HepG2 (cell line): ENCODE data around the gene TNFAIP8L1. TPM values are rescaled to one million over a fixed set of nuclear protein-coding genes. Genes with fewer than 3 reads are reported as not detected.

ENCODE experiments used
- ATAC-seq: fragments of 200-7000 bp; cut with Tn5 transposase; 3 replicates; pipeline ENCODE4 v1.9.1; 2020; ENCODE audit warnings: mild to moderate bottlenecking, moderate library complexity
- BruUV-seq: library from RNA; stranded (reverse); fragments of 400-500 nt; replicated peaks from 2 replicates; lab custom pipeline; 2021; lab: Mats Ljungman, UMichigan
- CTCF ChIA-PET: fragments of 300-600 bp; formaldehyde crosslinking; extraction: SDS; loops from one replicate; lab custom pipeline; 2021; ENCODE audit warnings: low total read pairs, inconsistent platforms, low intra/inter-chr PET ratio; lab: Yijun Ruan, JAX
- POLR2A ChIA-PET: fragments of 350-600 bp; sonication (Branson Sonifier 250); formaldehyde crosslinking; loops from one replicate; lab custom pipeline; 2020; ENCODE audit warnings: antibody characterized with exemption, inconsistent platforms; lab: Yijun Ruan, JAX
- DNase-seq: peaks from one replicate; pipeline ENCODE4 v3.0.0-alpha.2; 2015; ENCODE audit warnings: low spot score
- FAIRE-seq: peaks from 3 replicates; lab custom pipeline; 2011; peaks lifted over from hg19 to GRCh38; lab: Jason Lieb, UNC
- H2AFZ ChIP-seq: one replicate; pipeline ENCODE4 v1.6.1; 2011; ENCODE audit warnings: low read length, inconsistent platforms
- H3K27ac ChIP-seq: fragments of 300-600 bp; 3 replicates; pipeline ENCODE4 v1.8.0; 2011; ENCODE audit warnings: mixed run types, mild to moderate bottlenecking, mixed read lengths, low read length, inconsistent platforms; ENCODE audit not compliant: insufficient read depth; ENCODE audit errors: extremely low read length
- H3K27me3 ChIP-seq, 2 experiments: fragments of 200-600 bp in 1 of 2; 2 replicates in 1 of 2; 3 replicates in 1 of 2; pipeline versions ENCODE4 v1.6.0 to v1.8.0; 2011; ENCODE audit warnings: low read length in 2 of 2, mild to moderate bottlenecking in 2 of 2, moderate library complexity in 2 of 2, inconsistent platforms in 1 of 2; ENCODE audit not compliant: insufficient read depth in 2 of 2, control insufficient read depth in 1 of 2
- H3K36me3 ChIP-seq, 2 experiments: fragments of 200-600 bp in 1 of 2; replicated peaks in 1 of 2; 2 replicates in 1 of 2; 3 replicates in 1 of 2; pipeline versions ENCODE4 v1.5.1 to v1.8.0; 2011; ENCODE audit warnings: low read length in 2 of 2, inconsistent platforms in 1 of 2; ENCODE audit not compliant: insufficient read depth in 2 of 2, control insufficient read depth in 1 of 2
- H3K4me1 ChIP-seq: 2 replicates; pipeline ENCODE4 v1.5.1; 2012; ENCODE audit warnings: low read length, inconsistent platforms; ENCODE audit not compliant: insufficient read depth
- H3K4me2 ChIP-seq: 2 replicates; pipeline ENCODE4 v1.6.0; 2011; ENCODE audit warnings: low read depth, low read length, inconsistent platforms
- H3K4me3 ChIP-seq, 3 experiments: fragments of 200-600 bp in 1 of 3; sonication (generic), shearing (Covaris generic) in 1 of 3; replicated peaks in 1 of 3; 2 replicates each; pipeline ENCODE4 v1.5.1; 2011 to 2016; ENCODE audit warnings: low read length in 3 of 3, inconsistent platforms in 2 of 3, low read depth in 2 of 3, mild to moderate bottlenecking in 2 of 3, control low read depth in 1 of 3, mixed read lengths in 1 of 3; ENCODE audit not compliant: insufficient read depth in 1 of 3
- H3K79me2 ChIP-seq: one replicate; pipeline ENCODE4 v1.6.1; 2011; ENCODE audit warnings: low read length, inconsistent platforms; ENCODE audit not compliant: insufficient read depth
- H3K9ac ChIP-seq: 2 replicates; pipeline ENCODE4 v1.6.0; 2011; ENCODE audit warnings: mild to moderate bottlenecking, low read depth, low read length, inconsistent platforms; ENCODE audit not compliant: insufficient read depth
- H3K9me3 ChIP-seq: 2 replicates; pipeline ENCODE4 v1.5.1; 2012; ENCODE audit warnings: mild to moderate bottlenecking, low read length
- H4K20me1 ChIP-seq: 2 replicates; pipeline ENCODE4 v1.6.0; 2011; ENCODE audit warnings: inconsistent platforms, mild to moderate bottlenecking, low read length, moderate library complexity; ENCODE audit not compliant: insufficient read depth
- CCAR2 ChIP-seq: fragments of 200-400 bp; formaldehyde crosslinking; optimal IDR thresholded peaks from 2 replicates; pipeline ENCODE3; 2018; ENCODE audit warnings: low read depth, mild to moderate bottlenecking, low read length, moderate library complexity
- ELF4 ChIP-seq: sonication (generic); formaldehyde crosslinking; IDR thresholded peaks from 2 replicates; pipeline ENCODE4 v1.5.0; 2020; ENCODE audit warnings: missing genetic modification reagents, mild to moderate bottlenecking, moderate library complexity, borderline replicate concordance
- RAD51 ChIP-seq: fragments of 450-650 bp; IDR thresholded peaks from 2 replicates; pipeline ENCODE4 v1.6.1; 2016; ENCODE audit warnings: borderline replicate concordance
- SMAD9 ChIP-seq: sonication (generic); formaldehyde crosslinking; IDR thresholded peaks from 2 replicates; pipeline ENCODE4 v1.5.1; 2020; ENCODE audit warnings: mild to moderate bottlenecking, missing genetic modification reagents
- ZNF121 ChIP-seq: sonication (generic); formaldehyde crosslinking; IDR thresholded peaks from 2 replicates; pipeline ENCODE4 v1.5.0; 2020; ENCODE audit warnings: mild to moderate bottlenecking, missing genetic modification reagents
- ZNF557 ChIP-seq: sonication (generic); formaldehyde crosslinking; IDR thresholded peaks from 2 replicates; pipeline ENCODE4 v1.4.0; 2020; ENCODE audit warnings: missing genetic modification reagents
- WGBS: methylation state at CpG from one replicate; pipeline ENCODE4 v1.1.6; 2017; ENCODE audit warnings: low lambda C conversion rate; 5-methylcytosine and 5-hydroxymethylcytosine counted together
- in situ Hi-C: cut with HindIII; loops from 2 replicates; pipeline ENCODE4 v1.10.0; 2017; ENCODE audit warnings: low pct_unique_long_range_greater_than_20kb; ENCODE audit not compliant: extremely low pct_ligation_motif_present
- intact Hi-C: fragments of 100-400 bp; cut with micrococcal nuclease; formaldehyde crosslinking; loops from one replicate; pipeline ENCODE4 v1.10.0; 2022; ENCODE audit not compliant: unreplicated experiment
- polyA plus RNA-seq, 8 experiments: library from polyadenylated mRNA; depleted of rRNA in 3 of 8; stranded (reverse) in 7 of 8; unstranded in 1 of 8; fragments of >200 nt; fragmentation: Illumina TruSeq in 4 of 8; extraction: Trizol in 4 of 8; gene quantifications; 2 replicates each; pipeline versions ENCODE4 v1.2.1 to v1.2.3, GENCODE V29; 2011 to 2016; ENCODE audit warnings: low read depth in 4 of 8, missing spikeins in 1 of 8, mixed read lengths in 1 of 8; ENCODE audit not compliant: insufficient read depth in 1 of 8
- total RNA-seq, 5 experiments: library from RNA; depleted of rRNA; stranded (reverse); fragments of >200 nt; fragmentation: Illumina TruSeq; extraction: Trizol; gene quantifications; 2 replicates each; pipeline ENCODE4 v1.2.3, GENCODE V29; 2016; ENCODE audit warnings: low read depth in 1 of 5
- TF ChIP-seq, protein P1 (sequence below): sonication (generic); formaldehyde crosslinking; IDR thresholded peaks from 2 replicates; pipeline ENCODE4 v1.4.0; 2020; ENCODE audit warnings: mild to moderate bottlenecking, missing genetic modification reagents
- TF ChIP-seq, protein P2 (sequence below): IDR thresholded peaks from 2 replicates; pipeline ENCODE4 v1.6.1; 2012; ENCODE audit warnings: inconsistent platforms
- TF ChIP-seq, protein P3 (sequence below): IDR thresholded peaks from 2 replicates; pipeline ENCODE4 v1.6.1; 2016; ENCODE audit warnings: missing biosample characterization, missing genetic modification reagents, low read depth

The TNFAIP8L1 gene
- total and polyA plus RNA-seq, 2 of the 13 experiments (the other 11 are each of a cell fraction or from before 2014, with no cell fraction given) = 13.4 to 21.4 TPM

DNA sequence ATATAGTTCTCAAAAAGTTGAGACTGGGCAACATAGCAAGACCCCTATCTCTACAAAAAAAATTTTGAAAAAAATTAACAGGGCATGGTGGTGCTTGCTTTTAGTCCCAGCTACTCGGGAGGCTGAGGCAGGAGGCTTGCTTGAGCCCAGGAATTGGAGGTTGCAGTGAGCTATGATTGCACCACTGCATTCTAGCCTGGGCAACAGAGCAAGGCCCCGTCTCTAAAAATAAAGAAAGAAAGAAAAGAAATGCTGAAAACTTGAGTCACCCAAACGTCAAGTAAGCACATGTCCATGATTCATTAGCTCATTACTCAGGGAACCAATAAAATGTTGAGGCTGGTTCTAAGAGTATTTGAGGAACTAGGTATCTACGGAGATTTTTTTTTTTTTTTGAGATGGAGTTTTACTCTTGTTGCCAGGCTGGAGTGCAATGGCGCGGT, 45.9 kb upstream of the TNFAIP8L1 start:
- DNase-seq (no peak), FAIRE-seq (no peak)

DNA sequence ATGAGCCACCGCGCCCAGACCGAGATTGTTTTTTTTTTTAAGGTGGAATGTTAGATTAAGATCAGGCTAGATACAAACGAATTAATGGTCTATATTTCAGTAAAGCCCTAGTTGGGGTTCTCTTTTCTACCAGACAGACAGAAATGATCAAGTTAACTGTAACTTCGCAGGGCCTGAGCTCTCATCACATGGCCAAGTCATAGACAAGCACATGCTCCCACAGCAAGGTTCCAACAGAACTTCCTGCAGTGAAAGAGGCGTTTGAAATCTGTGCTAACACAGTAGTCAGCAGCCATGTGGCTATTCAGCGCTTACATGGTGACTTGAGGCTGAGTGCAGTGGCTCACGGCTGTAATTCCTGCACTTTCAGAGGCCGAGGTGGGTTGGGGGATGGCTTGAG, 45.1 kb upstream of the TNFAIP8L1 start:
- H4K20me1 ChIP-seq = no peaks in the 10 kb centered on the region
- no peak overlapping the region for H2AFZ ChIP-seq
- H3K4me1 ChIP-seq = peaks cover 49% of the 10 kb centered on the region
- 18% methylated on average over 7 of the region's 9 CpGs for WGBS
- in situ Hi-C loops (no loop called here), intact Hi-C loops (no loop called here)
- no TSS peak for BruUV-seq
- ChIA-PET POLR2A (no interaction called here), CTCF (no interaction called here)
- no peak overlapping the region for H3K4me3 ChIP-seq
- FAIRE-seq (no peak), DNase-seq (no peak), ATAC-seq (no peak)
- H3K4me2 ChIP-seq = no peak overlapping the region
- no peak for TF ChIP-seq ZNF557
- TF ChIP-seq RAD51 = no peak
- TF ChIP-seq, protein P1, sequence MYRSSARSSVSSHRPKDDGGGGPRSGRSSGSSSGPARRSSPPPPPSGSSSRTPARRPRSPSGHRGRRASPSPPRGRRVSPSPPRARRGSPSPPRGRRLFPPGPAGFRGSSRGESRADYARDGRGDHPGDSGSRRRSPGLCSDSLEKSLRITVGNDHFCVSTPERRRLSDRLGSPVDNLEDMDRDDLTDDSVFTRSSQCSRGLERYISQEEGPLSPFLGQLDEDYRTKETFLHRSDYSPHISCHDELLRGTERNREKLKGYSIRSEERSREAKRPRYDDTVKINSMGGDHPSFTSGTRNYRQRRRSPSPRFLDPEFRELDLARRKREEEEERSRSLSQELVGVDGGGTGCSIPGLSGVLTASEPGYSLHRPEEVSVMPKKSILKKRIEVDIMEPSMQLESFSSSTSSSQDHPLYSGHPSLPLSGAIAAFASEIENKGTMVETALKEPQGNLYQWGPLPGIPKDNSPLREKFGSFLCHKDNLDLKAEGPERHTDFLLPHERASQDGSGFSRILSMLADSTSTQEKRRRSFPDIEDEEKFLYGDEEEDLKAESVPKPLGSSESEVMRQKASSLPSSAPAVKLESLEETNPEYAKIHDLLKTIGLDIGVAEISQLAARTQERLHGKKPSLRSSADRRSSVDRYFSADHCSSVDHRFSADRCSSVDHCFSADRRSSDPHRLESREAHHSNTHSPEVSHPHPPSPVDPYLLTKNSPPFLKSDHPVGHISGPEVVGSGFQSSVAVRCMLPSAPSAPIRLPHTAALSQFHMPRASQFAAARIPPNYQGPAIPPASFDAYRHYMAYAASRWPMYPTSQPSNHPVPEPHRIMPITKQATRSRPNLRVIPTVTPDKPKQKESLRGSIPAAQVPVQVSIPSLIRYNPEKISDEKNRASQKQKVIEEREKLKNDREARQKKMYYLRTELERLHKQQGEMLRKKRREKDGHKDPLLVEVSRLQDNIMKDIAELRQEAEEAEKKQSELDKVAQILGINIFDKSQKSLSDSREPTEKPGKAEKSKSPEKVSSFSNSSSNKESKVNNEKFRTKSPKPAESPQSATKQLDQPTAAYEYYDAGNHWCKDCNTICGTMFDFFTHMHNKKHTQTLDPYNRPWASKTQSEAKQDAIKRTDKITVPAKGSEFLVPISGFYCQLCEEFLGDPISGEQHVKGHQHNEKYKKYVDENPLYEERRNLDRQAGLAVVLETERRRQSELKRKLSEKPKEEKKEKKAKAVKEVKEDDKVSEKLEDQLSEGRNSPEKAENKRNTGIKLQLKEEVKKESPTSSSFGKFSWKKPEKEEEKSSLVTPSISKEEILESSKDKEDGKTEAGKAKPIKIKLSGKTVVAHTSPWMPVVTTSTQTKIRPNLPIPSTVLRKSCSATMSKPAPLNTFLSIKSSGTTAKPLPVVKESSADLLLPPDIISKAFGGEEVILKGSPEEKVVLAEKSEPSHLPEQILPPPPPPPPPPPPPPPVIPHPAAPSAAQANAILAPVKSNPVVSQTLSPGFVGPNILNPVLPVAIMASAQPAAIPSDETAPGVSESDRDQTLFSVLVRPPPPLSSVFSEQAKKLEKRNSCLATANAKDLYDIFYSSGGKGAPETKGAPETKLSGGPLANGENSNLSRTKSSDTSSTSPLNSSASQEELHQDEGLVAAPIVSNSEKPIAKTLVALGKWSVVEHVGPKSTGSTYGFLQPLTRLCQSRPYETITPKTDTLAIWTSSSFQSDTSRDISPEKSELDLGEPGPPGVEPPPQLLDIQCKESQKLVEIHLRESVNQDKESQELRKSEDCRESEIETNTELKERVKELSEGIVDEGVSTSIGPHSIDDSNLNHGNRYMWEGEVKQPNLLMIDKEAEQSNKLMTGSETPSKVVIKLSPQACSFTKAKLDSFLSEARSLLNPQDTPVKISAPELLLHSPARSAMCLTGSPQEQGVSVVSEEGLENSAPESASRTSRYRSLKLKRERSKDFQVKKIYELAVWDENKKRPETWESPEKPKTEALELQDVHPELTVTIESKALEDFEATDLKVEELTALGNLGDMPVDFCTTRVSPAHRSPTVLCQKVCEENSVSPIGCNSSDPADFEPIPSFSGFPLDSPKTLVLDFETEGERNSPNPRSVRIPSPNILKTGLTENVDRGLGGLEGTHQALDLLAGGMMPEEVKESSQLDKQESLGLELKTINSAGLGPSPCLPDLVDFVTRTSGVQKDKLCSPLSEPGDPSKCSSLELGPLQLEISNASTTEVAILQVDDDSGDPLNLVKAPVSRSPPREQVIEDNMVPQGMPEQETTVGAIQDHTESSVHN (CRISPR knock-in tag) = no peak
- TF ChIP-seq, protein P2, sequence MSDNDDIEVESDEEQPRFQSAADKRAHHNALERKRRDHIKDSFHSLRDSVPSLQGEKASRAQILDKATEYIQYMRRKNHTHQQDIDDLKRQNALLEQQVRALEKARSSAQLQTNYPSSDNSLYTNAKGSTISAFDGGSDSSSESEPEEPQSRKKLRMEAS = peak; percentile 33; the same call in 1 of the 2 replicates
- TF ChIP-seq, protein P3, sequence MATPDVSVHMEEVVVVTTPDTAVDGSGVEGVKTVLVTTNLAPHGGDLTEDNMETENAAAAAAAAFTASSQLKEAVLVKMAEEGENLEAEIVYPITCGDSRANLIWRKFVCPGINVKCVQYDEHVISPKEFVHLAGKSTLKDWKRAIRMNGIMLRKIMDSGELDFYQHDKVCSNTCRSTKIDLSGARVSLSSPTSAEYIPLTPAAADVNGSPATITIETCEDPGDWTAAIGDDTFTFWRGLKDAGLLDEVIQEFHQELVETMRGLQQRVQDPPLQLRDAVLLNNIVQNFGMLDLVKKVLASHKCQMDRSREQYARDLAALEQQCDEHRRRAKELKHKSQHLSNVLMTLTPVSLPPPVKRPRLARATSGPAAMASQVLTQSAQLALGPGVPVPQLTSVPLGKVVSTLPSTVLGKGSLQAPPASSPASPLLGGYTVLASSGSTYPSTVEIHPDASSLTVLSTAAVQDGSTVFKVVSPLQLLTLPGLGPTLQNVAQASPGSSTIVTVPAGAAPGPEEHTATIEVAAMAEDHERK = no peak
- TF ChIP-seq SMAD9 = no peak
- no peak for TF ChIP-seq ELF4 (CRISPR knock-in tag)
- H3K9ac ChIP-seq = no peak overlapping the region
- H3K27ac ChIP-seq = no peak overlapping the region
- H3K79me2 ChIP-seq = no peaks in the 10 kb centered on the region
- no peaks in the 10 kb centered on the region for H3K36me3 ChIP-seq
- no peaks in the 10 kb centered on the region for H3K9me3 ChIP-seq
- H3K27me3 ChIP-seq = peaks cover 1 to 14% of the 10 kb centered on the region in 2 experiments; a peak in 3 of 5 replicates

More for the DNA sequence above, 45.9 kb upstream of the TNFAIP8L1 start:
- H3K4me1 ChIP-seq = peaks cover 54% of the 10 kb centered on the region
- H2AFZ ChIP-seq = no peak overlapping the region
- 48% methylated on average over 6 of the region's 6 CpGs for WGBS
- CTCF ChIA-PET = no interaction called here
- no peak overlapping the region for H3K27ac ChIP-seq
- H4K20me1 ChIP-seq = no peaks in the 10 kb centered on the region
- no peak for ATAC-seq
- in situ Hi-C loops = no loop called here
- H3K9ac ChIP-seq = no peak overlapping the region
- TF ChIP-seq ZNF121 (CRISPR knock-in tag) (peak; percentile 74), CCAR2 (no peak)
- TF ChIP-seq, all 625 proteins: peak for 1
- H3K9me3 ChIP-seq = no peaks in the 10 kb centered on the region
- H3K36me3 ChIP-seq = no peaks in the 10 kb centered on the region
- no peak overlapping the region for H3K4me2 ChIP-seq
- peaks cover 1 to 14% of the 10 kb centered on the region in 2 experiments; a peak in 3 of 5 replicates for H3K27me3 ChIP-seq
- intact Hi-C loops = no loop called here
- no peak overlapping the region for H3K4me3 ChIP-seq
- no TSS peak for BruUV-seq
- no peaks in the 10 kb centered on the region for H3K79me2 ChIP-seq
- POLR2A ChIA-PET = no interaction called here
